Erythroblast (primary cell): ENCODE measurements around the gene EIF3J.

Experiments
- GATA1 ChIP-seq: IDR thresholded peaks from 2 replicates; pipeline ENCODE4 v1.6.1; 2011; ENCODE audit warnings: low read depth, mild to moderate bottlenecking, control low read depth, low read length, moderate library complexity
- POLR2A ChIP-seq: IDR thresholded peaks from 2 replicates; pipeline ENCODE4 v1.6.1; 2011; ENCODE audit warnings: mild to moderate bottlenecking, low read length

GRCh38 chr15:44595246-44595645 lies 58.3 kb downstream of the EIF3J start:
- TF ChIP-seq POLR2A (no peak), GATA1 (no peak)
